ENCODE measurements around the gene TLN1. TPM values are rescaled to one million over a fixed set of nuclear protein-coding genes. Genes with fewer than 3 reads are reported as not detected.

Gene TLN1, protein sequence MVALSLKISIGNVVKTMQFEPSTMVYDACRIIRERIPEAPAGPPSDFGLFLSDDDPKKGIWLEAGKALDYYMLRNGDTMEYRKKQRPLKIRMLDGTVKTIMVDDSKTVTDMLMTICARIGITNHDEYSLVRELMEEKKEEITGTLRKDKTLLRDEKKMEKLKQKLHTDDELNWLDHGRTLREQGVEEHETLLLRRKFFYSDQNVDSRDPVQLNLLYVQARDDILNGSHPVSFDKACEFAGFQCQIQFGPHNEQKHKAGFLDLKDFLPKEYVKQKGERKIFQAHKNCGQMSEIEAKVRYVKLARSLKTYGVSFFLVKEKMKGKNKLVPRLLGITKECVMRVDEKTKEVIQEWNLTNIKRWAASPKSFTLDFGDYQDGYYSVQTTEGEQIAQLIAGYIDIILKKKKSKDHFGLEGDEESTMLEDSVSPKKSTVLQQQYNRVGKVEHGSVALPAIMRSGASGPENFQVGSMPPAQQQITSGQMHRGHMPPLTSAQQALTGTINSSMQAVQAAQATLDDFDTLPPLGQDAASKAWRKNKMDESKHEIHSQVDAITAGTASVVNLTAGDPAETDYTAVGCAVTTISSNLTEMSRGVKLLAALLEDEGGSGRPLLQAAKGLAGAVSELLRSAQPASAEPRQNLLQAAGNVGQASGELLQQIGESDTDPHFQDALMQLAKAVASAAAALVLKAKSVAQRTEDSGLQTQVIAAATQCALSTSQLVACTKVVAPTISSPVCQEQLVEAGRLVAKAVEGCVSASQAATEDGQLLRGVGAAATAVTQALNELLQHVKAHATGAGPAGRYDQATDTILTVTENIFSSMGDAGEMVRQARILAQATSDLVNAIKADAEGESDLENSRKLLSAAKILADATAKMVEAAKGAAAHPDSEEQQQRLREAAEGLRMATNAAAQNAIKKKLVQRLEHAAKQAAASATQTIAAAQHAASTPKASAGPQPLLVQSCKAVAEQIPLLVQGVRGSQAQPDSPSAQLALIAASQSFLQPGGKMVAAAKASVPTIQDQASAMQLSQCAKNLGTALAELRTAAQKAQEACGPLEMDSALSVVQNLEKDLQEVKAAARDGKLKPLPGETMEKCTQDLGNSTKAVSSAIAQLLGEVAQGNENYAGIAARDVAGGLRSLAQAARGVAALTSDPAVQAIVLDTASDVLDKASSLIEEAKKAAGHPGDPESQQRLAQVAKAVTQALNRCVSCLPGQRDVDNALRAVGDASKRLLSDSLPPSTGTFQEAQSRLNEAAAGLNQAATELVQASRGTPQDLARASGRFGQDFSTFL (N-terminal part only)
- 359 and 362 TPM in 2 replicates for total RNA-seq

DNA sequence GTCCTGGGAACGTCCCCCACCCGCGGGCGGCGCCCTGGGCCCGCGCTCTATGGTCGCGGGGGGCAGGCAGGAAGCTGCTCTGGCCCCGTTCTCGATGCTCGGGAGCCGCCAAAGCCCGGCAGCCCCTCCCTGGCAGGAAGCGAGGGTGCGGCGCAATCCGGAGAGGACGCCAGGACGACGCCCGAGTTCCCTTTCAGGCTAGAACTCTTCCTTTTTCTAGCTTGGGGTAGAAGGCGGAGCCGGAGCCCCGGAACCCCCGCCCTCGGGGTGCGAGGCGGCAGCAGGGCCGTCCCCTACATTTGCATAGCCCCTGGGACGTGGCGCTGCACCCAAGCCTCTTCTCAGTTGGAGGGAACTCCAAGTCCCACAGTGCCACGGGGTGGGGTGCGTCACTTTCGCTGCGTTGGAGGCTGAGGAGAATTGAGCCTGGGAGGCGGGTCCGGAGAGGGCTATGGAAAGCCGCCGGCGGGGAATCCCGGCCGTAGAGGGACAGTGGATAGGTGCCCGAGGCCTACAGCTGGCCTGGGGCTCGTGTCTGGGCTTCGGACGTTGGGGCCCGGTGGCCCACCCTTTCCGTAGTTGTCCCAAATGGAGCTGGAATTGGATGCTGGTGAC lies at the start of gene TLN1, which contains the start of gene CREB3:
Gene TLN1 (minus strand): TSS at position 11 of the 615 bp plus-strand sequence. CDS start 6,501 bp downstream, outside the sequence.
Gene CREB3 (plus strand): TSS at position 482 of the 615 bp plus-strand sequence. CDS start 107 bp downstream, at position 589.

DNA sequence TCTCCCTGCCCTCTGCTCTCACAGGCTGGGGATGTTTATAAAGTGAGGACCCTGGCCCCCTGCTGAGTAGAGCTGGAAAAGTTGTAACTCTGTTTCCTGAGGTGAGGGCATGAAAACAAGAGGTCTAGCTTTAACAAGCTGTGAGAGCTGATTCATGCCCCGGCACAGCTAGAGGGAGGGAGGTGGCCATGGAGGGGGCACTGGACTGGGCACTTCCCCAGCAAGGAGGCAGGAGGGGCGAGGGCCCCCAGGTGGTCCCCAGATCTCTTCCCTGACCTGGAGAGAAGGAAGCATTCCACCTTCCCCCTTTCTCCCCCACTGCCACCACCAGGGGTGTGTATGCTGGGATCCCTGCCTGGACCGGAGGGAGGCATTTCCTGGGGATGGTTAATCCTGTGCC lies 22.3 kb upstream of the TLN1 start, which contains the start of gene MSMP:
Gene MSMP (minus strand): TSS at position 13 of the 400 bp plus-strand sequence. CDS start 147 bp downstream, outside the sequence.

DNA sequence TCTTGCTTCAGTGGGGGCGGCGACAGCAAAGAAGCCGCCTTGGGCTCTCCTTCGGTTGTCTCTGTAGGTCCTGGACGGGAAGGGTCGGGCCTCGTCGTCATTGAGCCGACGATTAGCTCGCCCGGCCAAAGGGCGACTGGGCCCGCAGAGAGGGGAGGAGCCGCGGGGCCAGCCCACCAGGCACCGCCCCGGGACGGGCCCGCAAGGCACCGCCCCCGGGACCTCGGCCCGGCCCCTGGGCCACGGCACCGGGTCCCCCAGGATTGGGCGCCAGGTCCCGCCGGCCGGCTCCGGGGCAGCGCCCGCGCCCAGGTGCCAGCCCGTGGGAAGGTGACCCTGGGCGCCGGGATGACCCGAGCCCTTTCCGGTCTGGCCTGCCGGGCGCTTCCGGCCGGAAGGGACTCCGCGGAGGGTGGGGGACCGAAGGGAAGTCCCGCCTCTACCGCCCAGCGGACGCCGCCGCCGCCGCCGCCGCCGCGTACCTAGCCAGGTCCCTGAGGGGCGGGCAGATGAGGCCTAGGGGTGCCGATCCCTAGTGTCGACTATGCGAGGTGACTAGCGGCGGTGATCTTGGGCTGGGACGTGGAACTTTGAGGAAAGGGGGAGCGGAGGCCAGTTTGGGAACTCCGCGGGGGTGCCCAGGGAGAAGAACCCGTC lies 17.0 kb upstream of the TLN1 start, which contains the start of the genes GBA2 and RGP1:
Gene GBA2 (minus strand): TSS at position 371 of the 657 bp plus-strand sequence. CDS start 524 bp downstream, outside the sequence.
Gene RGP1 (plus strand): TSS at position 430 of the 657 bp plus-strand sequence. CDS start 469 bp downstream, outside the sequence.

DNA sequence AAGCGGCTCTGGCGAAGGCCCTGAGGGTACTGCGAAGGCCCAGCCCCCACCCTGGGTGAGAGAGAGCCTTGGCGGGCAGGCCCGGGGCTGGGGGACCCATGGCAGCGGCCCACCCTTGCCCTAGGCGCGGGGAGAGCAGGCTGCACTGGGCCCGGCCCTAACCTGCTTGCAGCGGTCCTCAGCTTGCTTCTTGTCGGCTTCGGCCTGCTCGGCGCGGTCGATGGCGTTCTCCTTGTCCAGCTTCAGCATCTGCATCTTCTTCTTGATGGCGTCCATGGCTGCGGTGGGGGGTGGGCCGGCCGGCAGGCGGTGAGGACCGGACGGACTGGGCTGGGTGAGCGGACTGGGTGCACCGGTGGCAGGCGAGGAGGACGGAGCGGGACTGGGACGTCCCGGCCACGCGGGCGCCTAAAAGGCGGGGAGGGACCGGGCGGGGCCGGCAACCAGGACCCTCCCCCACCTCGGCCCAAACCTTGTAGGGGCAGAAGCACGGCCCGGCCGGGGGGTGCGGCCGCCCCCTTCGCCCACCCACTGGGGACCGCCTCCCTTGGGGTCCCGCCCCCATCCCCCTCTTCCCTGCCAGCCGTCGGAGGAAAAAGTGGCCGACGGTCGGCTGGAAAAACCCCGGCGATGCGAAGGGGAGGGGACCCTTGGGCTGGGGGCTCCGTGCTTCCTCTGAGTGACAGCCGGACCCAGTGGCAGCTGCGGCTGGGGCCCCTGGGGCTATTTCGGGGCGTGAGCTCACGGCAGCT lies 42.3 kb downstream of the TLN1 start, which contains the start of gene TPM2:
Gene TPM2 (minus strand): TSS at position 384 of the 752 bp plus-strand sequence. CDS start 108 bp downstream, at position 276.

DNA sequence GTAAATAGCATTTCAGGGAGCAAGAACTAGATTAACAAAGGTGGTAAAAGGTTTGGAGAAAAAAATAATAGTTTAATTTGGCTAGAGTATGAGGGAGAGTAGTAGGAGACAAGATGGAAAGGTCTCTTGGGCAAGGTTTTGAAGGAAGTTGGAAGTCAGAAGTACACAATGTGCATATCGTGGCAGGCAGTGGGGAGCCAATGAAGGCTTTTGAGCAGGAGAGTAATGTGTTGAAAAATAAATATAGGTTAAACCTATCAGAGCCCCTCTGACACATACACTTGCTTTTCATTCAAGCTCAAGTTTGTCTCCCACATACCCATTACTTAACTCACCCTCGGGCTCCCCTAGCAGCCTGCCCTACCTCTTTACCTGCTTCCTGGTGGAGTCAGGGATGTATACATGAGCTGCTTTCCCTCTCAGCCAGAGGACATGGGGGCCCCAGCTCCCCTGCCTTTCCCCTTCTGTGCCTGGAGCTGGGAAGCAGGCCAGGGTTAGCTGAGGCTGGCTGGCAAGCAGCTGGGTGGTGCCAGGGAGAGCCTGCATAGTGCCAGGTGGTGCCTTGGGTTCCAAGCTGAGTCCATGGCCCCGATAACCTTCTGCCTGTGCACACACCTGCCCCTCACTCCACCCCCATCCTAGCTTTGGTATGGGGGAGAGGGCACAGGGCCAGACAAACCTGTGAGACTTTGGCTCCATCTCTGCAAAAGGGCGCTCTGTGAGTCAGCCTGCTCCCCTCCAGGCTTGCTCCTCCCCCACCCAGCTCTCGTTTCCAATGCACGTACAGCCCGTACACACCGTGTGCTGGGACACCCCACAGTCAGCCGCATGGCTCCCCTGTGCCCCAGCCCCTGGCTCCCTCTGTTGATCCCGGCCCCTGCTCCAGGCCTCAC lies 58.6 kb downstream of the TLN1 start, which contains the start of gene CA9:
Gene CA9 (plus strand): TSS at position 797 of the 893 bp plus-strand sequence. CDS start 32 bp downstream, at position 829.

DNA sequence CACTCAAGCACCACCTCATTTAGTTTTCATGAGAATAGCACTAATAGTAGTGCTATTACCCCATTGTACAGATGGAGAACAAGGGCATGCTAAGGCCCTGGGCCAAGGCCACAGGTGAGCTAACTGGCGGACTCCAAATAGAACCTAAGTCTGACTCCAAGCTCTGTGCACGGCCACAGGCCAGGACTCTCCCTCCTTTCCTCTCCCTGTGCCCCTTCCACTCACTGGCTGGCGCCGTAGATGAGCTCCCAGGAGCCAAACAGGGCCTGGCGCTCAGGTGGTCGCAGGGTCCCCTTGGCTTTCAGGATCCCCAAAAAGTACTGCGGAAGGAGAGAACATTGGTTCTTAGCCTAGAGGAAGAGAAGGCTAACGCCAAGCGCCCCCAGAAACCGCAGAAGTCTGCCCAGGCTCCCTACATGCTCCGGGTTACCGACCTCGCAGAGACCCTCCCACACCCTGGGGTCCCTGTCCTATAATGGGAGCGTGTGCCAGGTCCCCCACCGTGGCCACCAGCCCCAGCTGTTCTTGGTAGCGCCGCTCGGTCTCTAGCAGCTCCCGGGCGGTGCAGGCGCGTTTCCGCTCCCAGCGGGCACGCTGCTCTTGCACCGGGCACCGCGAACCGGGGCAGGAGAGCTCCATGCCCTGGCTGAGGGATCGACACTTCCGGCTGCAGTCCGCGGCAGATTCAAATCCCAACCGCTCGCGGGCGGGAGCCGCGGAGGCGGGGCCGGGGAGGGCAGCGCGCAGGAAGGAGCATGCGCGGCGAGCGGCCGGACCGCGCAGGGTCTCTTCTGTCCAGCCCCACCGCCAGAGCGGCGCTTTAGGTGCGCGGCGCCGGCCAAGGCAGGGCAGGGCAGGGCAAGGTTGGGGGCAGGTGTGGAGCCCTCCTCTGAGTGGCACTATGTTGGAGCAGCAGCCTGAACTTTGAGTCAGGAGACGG lies 67.2 kb downstream of the TLN1 start, which contains the start of gene ARHGEF39:
Gene ARHGEF39 (minus strand): TSS at position 665 of the 940 bp plus-strand sequence. CDS start 26 bp downstream, at position 639.

DNA sequence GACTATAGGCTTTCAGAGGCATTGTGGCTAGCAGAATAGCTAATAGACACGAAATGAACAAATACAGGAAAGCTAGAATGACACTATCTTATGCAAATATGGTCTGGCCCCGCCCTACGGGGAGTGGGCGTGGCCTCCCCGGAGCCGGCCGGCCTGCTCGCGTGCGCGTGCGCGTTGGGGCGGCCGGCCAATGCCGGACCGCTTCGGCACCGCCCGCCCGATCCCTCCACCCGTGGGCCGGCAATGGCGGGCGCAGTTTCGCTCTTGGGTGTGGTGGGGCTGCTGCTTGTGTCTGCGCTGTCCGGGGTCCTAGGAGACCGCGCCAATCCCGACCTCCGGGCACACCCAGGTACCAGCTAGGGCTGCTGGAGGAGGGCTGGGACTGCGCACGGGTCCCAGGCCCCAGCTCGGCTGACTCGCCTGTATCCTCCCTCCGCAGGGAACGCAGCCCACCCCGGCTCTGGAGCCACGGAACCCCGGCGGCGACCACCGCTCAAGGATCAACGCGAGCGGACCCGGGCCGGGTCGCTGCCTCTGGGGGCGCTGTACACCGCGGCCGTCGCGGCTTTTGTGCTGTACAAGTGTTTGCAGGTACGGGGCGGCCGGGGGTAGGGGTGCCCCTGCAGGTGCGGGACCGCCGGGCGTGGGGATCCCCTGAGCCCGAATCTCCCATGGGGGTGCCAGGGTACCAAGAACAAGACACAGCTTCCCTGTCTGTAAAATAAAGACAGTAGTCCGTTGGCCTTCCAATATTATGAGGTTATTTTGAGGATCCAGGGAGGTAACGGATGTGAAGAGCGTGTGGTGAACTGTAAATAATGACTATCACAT lies 73.6 kb downstream of the TLN1 start, which contains the start of gene CCDC107:
Gene CCDC107 (plus strand): TSS at position 156 of the 831 bp plus-strand sequence. CDS start 88 bp downstream, at position 244.

DNA sequence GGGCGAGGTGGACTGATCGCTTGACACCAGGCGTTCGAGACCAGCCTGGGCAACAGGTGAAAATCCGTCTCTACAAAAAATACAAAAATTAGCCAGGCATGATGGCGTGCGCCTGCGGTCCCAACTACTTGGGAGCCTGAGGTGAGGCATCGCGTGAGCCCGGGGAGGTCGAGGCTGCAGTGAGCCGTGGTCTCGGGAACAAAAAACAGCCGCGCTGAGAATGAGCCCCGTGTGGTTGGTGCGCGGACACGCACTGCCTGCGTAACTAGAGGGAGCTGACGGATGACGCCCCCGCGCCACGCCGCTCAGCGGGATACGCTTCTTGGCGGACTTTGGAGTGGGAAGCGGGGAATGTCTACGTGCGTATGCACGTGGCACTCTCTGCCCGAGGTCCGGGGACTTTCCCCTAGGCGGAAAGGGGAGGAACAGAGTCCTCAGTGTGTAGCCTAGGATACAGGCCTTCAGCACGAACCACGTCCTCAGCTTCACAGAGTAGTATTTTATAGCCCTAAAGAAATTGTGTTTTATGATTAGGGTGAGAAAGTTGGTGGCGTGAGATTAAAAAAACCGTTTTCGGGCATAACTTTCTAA lies 74.4 kb downstream of the TLN1 start, which contains the start of gene RMRP:
Gene RMRP (minus strand): TSS at position 474 of the 591 bp plus-strand sequence.

DNA sequence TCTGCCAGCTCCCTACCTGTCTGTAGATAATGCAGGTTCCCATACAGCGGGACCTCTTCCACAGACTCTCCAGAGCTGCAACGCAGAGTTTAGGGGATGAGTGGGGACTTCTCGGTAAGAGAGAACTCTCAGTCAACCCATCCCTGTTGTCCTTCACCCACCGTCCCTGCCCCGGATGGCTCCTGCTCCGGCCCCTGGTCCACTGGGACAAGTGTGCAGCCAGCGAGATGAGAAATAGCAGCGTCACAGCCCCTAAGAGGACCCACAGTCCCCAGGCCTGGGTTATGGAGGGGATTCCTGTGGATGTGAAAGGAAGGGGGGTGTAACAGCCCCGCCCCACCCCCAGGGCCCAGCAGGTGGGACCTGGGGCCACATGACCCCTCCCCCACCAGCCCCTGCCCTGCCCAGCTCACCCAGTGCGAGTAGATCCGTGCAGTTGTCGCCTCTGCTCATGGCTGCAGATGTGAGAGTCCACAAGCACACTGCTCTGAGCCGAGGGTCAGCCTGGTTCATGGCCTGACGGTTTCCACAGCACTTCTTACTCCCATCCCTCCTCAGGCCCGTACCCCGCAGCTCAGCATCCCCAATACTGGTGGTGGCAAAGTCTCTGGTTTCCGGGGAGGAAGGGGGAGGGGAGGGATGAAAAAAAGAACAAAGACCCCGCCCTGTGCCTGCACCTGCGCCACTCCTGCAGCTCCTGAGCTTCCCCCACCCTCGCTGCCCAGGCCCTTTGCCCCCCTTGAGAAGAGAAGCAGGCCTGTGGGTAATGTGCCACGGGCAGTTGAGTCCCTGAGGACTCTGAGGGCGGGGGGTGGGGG lies 81.4 kb downstream of the TLN1 start, which contains the start of gene SIT1:
Gene SIT1 (minus strand): TSS at position 591 of the 818 bp plus-strand sequence. CDS start 78 bp downstream, at position 513.

Small RNAs within 50 kb of the gene (small RNA-seq; reads per million reads assigned to genes)
- 0.63 reads per million for gene MIR6853
- not detected for gene RMRP
- not detected for gene RN7SL22P

Other genes starting within 250 kb of the TLN1 start
- 18.9 and 34.7 TPM in 2 replicates for gene RUSC2, start 242.1 kb downstream of the TLN1 start, total RNA-seq
- 6.4 and 9.0 TPM in 2 replicates for gene TESK1, start 126.9 kb downstream of the TLN1 start, total RNA-seq
- gene CD72, start 113.8 kb downstream of the TLN1 start, total RNA-seq, result not detected in 2 replicates
- gene SIT1, start 81.3 kb downstream of the TLN1 start, total RNA-seq, result not detected in 2 replicates
- 17,175 and 23,866 TPM in 2 replicates for gene RMRP, start 74.2 kb downstream of the TLN1 start, total RNA-seq
- 6.7 and 7.0 TPM in 2 replicates for gene CCDC107, start 73.9 kb downstream of the TLN1 start, total RNA-seq
- gene ARHGEF39, start 67.0 kb downstream of the TLN1 start, total RNA-seq, result 1.5 and 4.2 TPM in 2 replicates
- 0.14 TPM in 1 of 2 replicates, not detected in the other for gene CA9, start 58.3 kb downstream of the TLN1 start, total RNA-seq
- 122 and 178 TPM in 2 replicates for gene TPM2, start 42.3 kb downstream of the TLN1 start, total RNA-seq
- gene CREB3, start 471 bp upstream of the TLN1 start, total RNA-seq, result 40.8 and 60.0 TPM in 2 replicates
- gene GBA2, start 17.0 kb upstream of the TLN1 start, total RNA-seq, result 107 and 117 TPM in 2 replicates
- gene RGP1, start 17.1 kb upstream of the TLN1 start, total RNA-seq, result 14.2 and 18.5 TPM in 2 replicates
- gene MSMP, start 22.1 kb upstream of the TLN1 start, total RNA-seq, result 6.0 and 10.2 TPM in 2 replicates
- 13.7 and 17.1 TPM in 2 replicates for gene NPR2, start 59.4 kb upstream of the TLN1 start, total RNA-seq
- gene SPAG8, start 80.1 kb upstream of the TLN1 start, total RNA-seq, result 0.13 and 0.22 TPM in 2 replicates
- gene HINT2, start 82.8 kb upstream of the TLN1 start, total RNA-seq, result 13.9 and 15.2 TPM in 2 replicates
- gene FAM221B, start 96.5 kb upstream of the TLN1 start, total RNA-seq, result not detected in 2 replicates
- gene TMEM8B, start 97.0 kb upstream of the TLN1 start, total RNA-seq, result 0.53 and 0.65 TPM in 2 replicates
- gene OR13J1, start 138.2 kb upstream of the TLN1 start, total RNA-seq, result not detected in 2 replicates
- gene HRCT1, start 174.0 kb upstream of the TLN1 start, total RNA-seq, result 2.0 and 2.7 TPM in 2 replicates
- 10.6 and 17.7 TPM in 2 replicates for gene SPAAR, start 177.3 kb upstream of the TLN1 start, total RNA-seq
- not detected in 2 replicates for gene OR2S2, start 226.0 kb upstream of the TLN1 start, total RNA-seq